Breast epithelium (tissue), 4 donors: ENCODE measurements around the gene NANOG. TPM values are rescaled to one million over a fixed set of nuclear protein-coding genes. Genes with fewer than 3 reads are reported as not detected.
"Not testable (repeated sequence)": the region's sequence is repeated elsewhere in the genome, so short reads cannot be mapped to it uniquely, and the experiment has no call there.

ENCODE experiments used
- DNase-seq, 2 donors: peaks; one replicate each; pipeline ENCODE4 v3.0.0-alpha.2; 2019; ENCODE audit warnings: low spot score in 2 of 2
- H3K27ac ChIP-seq, 2 donors: fragments of 200-600 bp; sonication (generic) in 1 of 2; one replicate each; pipeline ENCODE4 v1.5.1; 2016 to 2019; ENCODE audit warnings: mild to moderate bottlenecking in 1 of 2
- H3K27me3 ChIP-seq, 2 donors: fragments of 200-600 bp; sonication (generic) in 1 of 2; one replicate each; pipeline versions ENCODE4 v1.5.1 to v1.6.0; 2017 to 2019; ENCODE audit warnings: control low read depth in 1 of 2, mild to moderate bottlenecking in 1 of 2
- H3K36me3 ChIP-seq: fragments of 200-600 bp; one replicate; pipeline ENCODE4 v1.5.1; 2019
- H3K4me1 ChIP-seq, 2 donors: fragments of 200-600 bp; sonication (generic); one replicate each; pipeline ENCODE4 v1.5.1; 2016 to 2019; ENCODE audit warnings: control low read depth in 1 of 2
- H3K4me3 ChIP-seq, 3 donors: fragments of 200-600 bp; sonication (generic); 1 replicate in 2 of 3; 2 replicates in 1 of 3; pipeline ENCODE4 v1.5.1; 2016 to 2019; ENCODE audit warnings: mild to moderate bottlenecking in 3 of 3, moderate library complexity in 2 of 3
- H3K9me3 ChIP-seq, 2 donors: fragments of 200-600 bp; sonication (generic) in 1 of 2; one replicate each; pipeline ENCODE4 v1.5.1; 2016 to 2019; ENCODE audit warnings: control low read depth in 1 of 2
- CTCF ChIP-seq, 3 donors: fragments of 450-650 bp; IDR thresholded peaks; one replicate each; pipeline ENCODE4 v1.5.1; 2016 to 2017; ENCODE audit warnings: antibody characterized with exemption in 3 of 3, mild to moderate bottlenecking in 3 of 3, moderate library complexity in 3 of 3
- POLR2A ChIP-seq: fragments of 450-650 bp; IDR thresholded peaks from one replicate; pipeline ENCODE4 v1.6.1; 2016; ENCODE audit warnings: antibody characterized with exemption, mild to moderate bottlenecking, moderate library complexity
- POLR2AphosphoS5 ChIP-seq, 3 donors: sonication (generic); formaldehyde crosslinking; IDR thresholded peaks; one replicate each; pipeline ENCODE4 v1.6.1; 2017; ENCODE audit warnings: antibody characterized with exemption in 3 of 3
- intact Hi-C: fragments of 100-400 bp; cut with DNase I; formaldehyde crosslinking; loops from one replicate; pipeline ENCODE4 v1.15.1; 2023; ENCODE audit warnings: low total_unique reads
- total RNA-seq, 3 donors: library from RNA; depleted of rRNA; stranded (reverse); fragments of >200 nt; gene quantifications; one replicate each; pipeline ENCODE4 v1.1.0, GENCODE V29; 2016

Gene NANOG
- total RNA-seq, 3 donors from 2014 or later = 0.15 to 0.32 TPM; not detected in 1

DNA sequence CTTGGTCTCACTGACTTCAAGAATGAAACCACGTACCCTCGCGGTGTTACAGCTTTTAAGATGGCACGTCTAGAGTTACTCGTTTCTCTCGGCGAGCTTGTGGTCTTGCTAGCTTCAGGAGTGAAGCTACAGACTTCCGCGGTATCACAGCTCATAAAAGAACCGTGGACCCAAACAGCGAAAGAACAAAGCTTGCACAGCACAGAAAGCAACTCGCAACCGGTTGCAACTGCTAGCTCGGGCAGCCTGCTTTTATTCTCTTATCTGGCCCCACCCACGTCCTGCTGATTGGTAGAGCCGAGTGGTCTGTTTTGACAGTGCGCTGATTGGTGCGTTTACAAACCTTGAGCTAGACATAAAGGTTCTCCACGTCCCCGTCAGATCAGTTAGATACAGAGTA is 37.8 kb upstream of the NANOG start:
- H3K36me3 ChIP-seq = no peaks in the 10 kb centered on the region
- no peaks in the 10 kb centered on the region for H3K4me1 ChIP-seq
- intact Hi-C loops = no loop called here
- H3K27ac ChIP-seq = no peak overlapping the region
- no peaks in the 10 kb centered on the region for H3K27me3 ChIP-seq
- TF ChIP-seq POLR2A (no peak), POLR2AphosphoS5 (IDR thresholded peaks at IDR 0.05) (no peak), CTCF (IDR thresholded peaks at IDR 0.05) (no peak)
- no peak for DNase-seq
- no peak overlapping the region for H3K4me3 ChIP-seq
- peaks cover 0 to 4% of the 10 kb centered on the region in 2 donors for H3K9me3 ChIP-seq

DNA sequence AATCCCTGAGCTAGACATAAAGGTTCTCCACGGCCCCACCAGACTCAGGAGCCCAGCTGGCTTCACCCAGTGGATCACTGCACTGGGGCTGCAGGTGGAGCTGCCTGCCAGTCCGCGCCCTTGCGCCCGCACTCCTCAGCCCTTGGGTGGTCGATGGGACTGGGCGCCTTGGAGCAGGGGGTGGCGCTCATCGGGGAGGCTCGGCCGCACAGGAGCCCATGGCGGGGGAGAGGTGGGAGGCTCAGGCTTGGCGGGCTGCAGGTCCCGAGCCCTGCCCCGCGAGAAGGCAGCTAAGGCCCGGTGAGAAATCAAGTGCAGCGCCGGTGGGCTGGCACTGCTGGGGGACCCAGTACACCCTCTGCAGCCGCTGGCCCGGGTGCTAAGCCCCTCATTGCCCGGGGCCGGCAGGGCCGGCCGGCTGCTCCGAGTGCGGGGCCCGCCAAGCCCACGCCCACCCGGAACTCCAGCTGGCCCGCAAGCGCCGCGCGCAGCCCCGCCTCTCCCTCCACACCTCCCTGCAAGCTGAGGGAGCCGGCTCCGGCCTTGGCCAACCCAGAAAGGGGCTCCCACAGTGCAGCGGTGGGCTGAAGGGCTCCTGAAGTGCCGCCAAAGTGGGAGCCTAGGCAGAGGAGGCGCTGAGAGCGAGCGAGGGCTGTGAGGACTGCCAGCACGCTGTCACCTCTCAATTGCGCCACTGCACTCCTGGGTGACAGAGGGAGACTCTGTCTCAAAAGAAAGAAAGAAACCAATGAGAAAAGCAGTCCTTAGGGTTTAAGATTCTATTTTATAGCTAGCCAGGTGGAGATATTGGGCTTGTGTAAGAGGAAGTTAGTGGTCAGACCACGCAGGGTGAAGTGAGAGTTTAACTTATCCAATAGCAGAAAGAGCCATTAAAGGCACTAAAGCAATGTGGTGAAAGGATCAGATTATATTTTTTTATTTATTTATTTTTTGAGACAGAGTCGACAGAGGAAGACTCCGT is 37.0 kb upstream of the NANOG start:
- H3K4me3 ChIP-seq, H3K27me3 ChIP-seq, H3K9me3 ChIP-seq, DNase-seq, H3K27ac ChIP-seq, H3K4me1 ChIP-seq, H3K36me3 ChIP-seq, intact Hi-C loops: not testable (repeated sequence)

DNA sequence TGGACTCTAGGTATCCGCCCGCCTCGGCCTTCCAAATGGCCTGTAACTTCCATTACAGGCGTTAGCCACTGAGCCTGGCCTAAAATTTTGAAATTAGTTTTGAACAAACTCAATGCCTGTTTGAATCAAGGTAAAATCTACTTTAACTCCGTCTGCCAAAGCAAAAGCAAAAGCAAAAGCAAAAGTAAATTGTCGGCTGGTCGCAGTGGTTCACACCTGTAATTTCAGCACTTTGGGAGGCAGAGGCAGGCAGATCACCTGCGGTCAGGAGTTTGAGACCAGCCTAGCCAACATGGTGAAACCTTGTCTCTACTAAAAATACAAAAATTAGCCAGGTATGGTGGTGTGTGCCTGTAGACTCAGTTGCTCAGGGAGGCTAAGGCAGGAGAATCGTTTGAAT is 33.5 kb upstream of the NANOG start:
- H3K4me3 ChIP-seq, DNase-seq, H3K9me3 ChIP-seq, H3K4me1 ChIP-seq, H3K36me3 ChIP-seq, H3K27me3 ChIP-seq, intact Hi-C loops, H3K27ac ChIP-seq: not testable (repeated sequence)

- Histone ChIP-seq H3K27me3 (no peaks in the 10 kb centered on the region), H3K27ac (no peak overlapping the region), H3K4me1 (no peaks in the 10 kb centered on the region), H3K9me3 (no peaks in the 10 kb centered on the region), H3K4me3 (no peak overlapping the region), H3K36me3 (no peaks in the 10 kb centered on the region)
- TF ChIP-seq POLR2A = no peak
- TF ChIP-seq POLR2AphosphoS5 (IDR thresholded peaks at IDR 0.05) = no peak
- TF ChIP-seq CTCF (IDR thresholded peaks at IDR 0.05) = no peak
- no peak for DNase-seq
- intact Hi-C loops = no loop called here
These were observed 32.2 kb upstream of the NANOG start for GRCh38 chr12:7756993-7757392.

DNA sequence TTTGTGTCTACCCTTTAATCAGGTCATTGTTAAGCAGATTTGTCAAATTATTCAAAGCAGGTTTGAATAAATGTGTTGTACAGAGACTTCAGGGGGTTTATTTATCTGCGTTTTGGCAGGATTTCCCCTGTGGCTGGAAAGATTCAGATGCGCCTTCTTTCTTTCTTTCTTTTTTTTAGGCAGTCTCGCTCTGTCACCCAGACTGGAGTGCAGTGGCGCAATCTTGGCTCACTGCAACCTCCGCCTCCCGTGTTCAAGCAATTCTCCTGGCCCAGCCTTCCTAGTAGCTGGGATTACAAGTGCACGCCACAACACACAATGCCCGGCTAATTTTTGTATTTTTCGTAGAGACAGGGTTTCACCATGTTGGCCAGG is 30.4 kb upstream of the NANOG start:
- H3K4me1 ChIP-seq = no peaks in the 10 kb centered on the region
- no peak for TF ChIP-seq POLR2A
- no peak for TF ChIP-seq CTCF (IDR thresholded peaks at IDR 0.05)
- no peak for TF ChIP-seq POLR2AphosphoS5 (IDR thresholded peaks at IDR 0.05)
- DNase-seq = no peak
- no peaks in the 10 kb centered on the region for H3K36me3 ChIP-seq
- intact Hi-C loops = no loop called here
- no peak overlapping the region for H3K27ac ChIP-seq
- H3K4me3 ChIP-seq = no peak overlapping the region
- H3K27me3 ChIP-seq = no peaks in the 10 kb centered on the region
- no peaks in the 10 kb centered on the region for H3K9me3 ChIP-seq

DNA sequence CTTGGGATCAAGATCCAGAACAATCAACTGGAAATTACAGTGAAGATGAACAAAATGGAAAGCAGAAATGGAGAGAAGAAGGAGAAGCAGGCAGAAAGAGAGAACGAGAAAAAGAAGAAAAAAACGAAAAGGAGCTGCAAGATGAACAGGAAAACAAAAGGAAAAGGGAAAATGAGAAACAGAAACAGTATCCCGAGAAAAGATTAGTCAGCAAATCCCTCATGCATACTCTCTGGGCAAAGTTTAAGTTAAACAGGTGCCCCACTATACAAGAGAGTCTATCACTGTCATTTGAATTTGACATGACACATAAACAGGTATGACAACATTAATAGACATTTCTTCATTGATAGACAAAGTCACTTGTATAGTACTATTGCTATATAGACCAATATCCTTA is 19.2 kb upstream of the NANOG start:
- intact Hi-C loops = no loop called here
- H3K4me1 ChIP-seq = no peaks in the 10 kb centered on the region
- no peaks in the 10 kb centered on the region for H3K9me3 ChIP-seq
- TF ChIP-seq CTCF (IDR thresholded peaks at IDR 0.05) = no peak
- TF ChIP-seq POLR2AphosphoS5 (IDR thresholded peaks at IDR 0.05) = no peak
- H3K27ac ChIP-seq = no peak overlapping the region
- no peaks in the 10 kb centered on the region for H3K36me3 ChIP-seq
- no peak overlapping the region for H3K4me3 ChIP-seq
- H3K27me3 ChIP-seq = no peaks in the 10 kb centered on the region
- no peak for DNase-seq
